Right atrium auricular region (tissue), 2 donors: Measurements from ENCODE around the gene TMEM271. TPM values are rescaled to one million over a fixed set of nuclear protein-coding genes. Genes with fewer than 3 reads are reported as not detected.

ENCODE experiments used
- DNase-seq: peaks from one replicate; pipeline ENCODE4 v3.0.0-alpha.2; 2019; ENCODE audit warnings: low spot score
- H3K27ac ChIP-seq, 2 donors: fragments of 200-600 bp; sonication (generic); 1 replicate in 1 of 2; 2 replicates in 1 of 2; pipeline ENCODE4 v1.5.1; 2016 to 2019
- H3K27me3 ChIP-seq, 2 donors: fragments of 200-600 bp; sonication (generic); one replicate each; pipeline versions ENCODE4 v1.5.1 to v1.6.0; 2017 to 2019
- H3K36me3 ChIP-seq: fragments of 200-600 bp; sonication (generic); one replicate; pipeline ENCODE4 v1.5.1; 2016
- H3K4me1 ChIP-seq, 2 donors: fragments of 200-600 bp; sonication (generic); one replicate each; pipeline versions ENCODE4 v1.5.1 to v1.6.0; 2017 to 2019
- H3K4me3 ChIP-seq, 2 donors: fragments of 200-600 bp; sonication (generic); 1 replicate in 1 of 2; 2 replicates in 1 of 2; pipeline ENCODE4 v1.5.1; 2017 to 2019; ENCODE audit warnings: mild to moderate bottlenecking in 1 of 2, moderate library complexity in 1 of 2
- H3K9me3 ChIP-seq, 2 donors: fragments of 200-600 bp; sonication (generic); one replicate each; pipeline ENCODE4 v1.5.1; 2019
- total RNA-seq, 2 donors: library from RNA; depleted of rRNA; stranded (reverse); fragments of >200 nt; gene quantifications; one replicate each; pipeline ENCODE4 v1.1.0, GENCODE V29; 2016
- TF ChIP-seq, protein P1 (sequence below), 2 donors: fragments of 200-600 bp; sonication (generic); IDR thresholded peaks; one replicate each; pipeline ENCODE4 v1.5.1; 2019; ENCODE audit warnings: antibody characterized with exemption in 2 of 2

TMEM271 gene
- total RNA-seq, 2 donors from 2014 or later, result not detected

- TF ChIP-seq, protein P1, sequence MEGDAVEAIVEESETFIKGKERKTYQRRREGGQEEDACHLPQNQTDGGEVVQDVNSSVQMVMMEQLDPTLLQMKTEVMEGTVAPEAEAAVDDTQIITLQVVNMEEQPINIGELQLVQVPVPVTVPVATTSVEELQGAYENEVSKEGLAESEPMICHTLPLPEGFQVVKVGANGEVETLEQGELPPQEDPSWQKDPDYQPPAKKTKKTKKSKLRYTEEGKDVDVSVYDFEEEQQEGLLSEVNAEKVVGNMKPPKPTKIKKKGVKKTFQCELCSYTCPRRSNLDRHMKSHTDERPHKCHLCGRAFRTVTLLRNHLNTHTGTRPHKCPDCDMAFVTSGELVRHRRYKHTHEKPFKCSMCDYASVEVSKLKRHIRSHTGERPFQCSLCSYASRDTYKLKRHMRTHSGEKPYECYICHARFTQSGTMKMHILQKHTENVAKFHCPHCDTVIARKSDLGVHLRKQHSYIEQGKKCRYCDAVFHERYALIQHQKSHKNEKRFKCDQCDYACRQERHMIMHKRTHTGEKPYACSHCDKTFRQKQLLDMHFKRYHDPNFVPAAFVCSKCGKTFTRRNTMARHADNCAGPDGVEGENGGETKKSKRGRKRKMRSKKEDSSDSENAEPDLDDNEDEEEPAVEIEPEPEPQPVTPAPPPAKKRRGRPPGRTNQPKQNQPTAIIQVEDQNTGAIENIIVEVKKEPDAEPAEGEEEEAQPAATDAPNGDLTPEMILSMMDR (IDR thresholded peaks at IDR 0.05), result no peak
- Histone ChIP-seq H3K4me3 (no peak overlapping the region), H3K27ac (no peak overlapping the region), H3K4me1 (no peaks in the 10 kb centered on the region), H3K27me3 (no peaks in the 10 kb centered on the region), H3K9me3 (no peaks in the 10 kb centered on the region), H3K36me3 (no peaks in the 10 kb centered on the region)
- DNase-seq, result no peak
These were observed 41.0 kb upstream of the TMEM271 start for GRCh38 chr4:616911-617643.

GRCh38 chr4:616091-616490 is 40.0 kb upstream of the TMEM271 start:
- Histone ChIP-seq H3K27me3 (no peaks in the 10 kb centered on the region), H3K27ac (no peak overlapping the region), H3K4me3 (no peak overlapping the region), H3K9me3 (no peaks in the 10 kb centered on the region), H3K36me3 (no peaks in the 10 kb centered on the region), H3K4me1 (no peaks in the 10 kb centered on the region)
- TF ChIP-seq, protein P1 (IDR thresholded peaks at IDR 0.05), result no peak
- no peak for DNase-seq

GRCh38 chr4:613126-613525 is 37.0 kb upstream of the TMEM271 start:
- TF ChIP-seq, protein P1 (IDR thresholded peaks at IDR 0.05), result no peak
- no peaks in the 10 kb centered on the region for H3K4me1 ChIP-seq
- H3K9me3 ChIP-seq, result peaks cover 0 to 7% of the 10 kb centered on the region in 2 donors
- no peaks in the 10 kb centered on the region for H3K36me3 ChIP-seq
- H3K4me3 ChIP-seq, result no peak overlapping the region
- H3K27me3 ChIP-seq, result no peaks in the 10 kb centered on the region
- no peak overlapping the region for H3K27ac ChIP-seq
- DNase-seq, result no peak

- peaks cover 0 to 7% of the 10 kb centered on the region in 2 donors for H3K9me3 ChIP-seq
- DNase-seq, result no peak
- H3K27me3 ChIP-seq, result no peaks in the 10 kb centered on the region
- H3K4me3 ChIP-seq, result no peak overlapping the region
- no peak overlapping the region for H3K27ac ChIP-seq
- H3K36me3 ChIP-seq, result no peaks in the 10 kb centered on the region
- H3K4me1 ChIP-seq, result no peaks in the 10 kb centered on the region
- TF ChIP-seq, protein P1 (IDR thresholded peaks at IDR 0.05), result no peak
These were observed 36.6 kb upstream of the TMEM271 start for GRCh38 chr4:612749-613125.

DNA sequence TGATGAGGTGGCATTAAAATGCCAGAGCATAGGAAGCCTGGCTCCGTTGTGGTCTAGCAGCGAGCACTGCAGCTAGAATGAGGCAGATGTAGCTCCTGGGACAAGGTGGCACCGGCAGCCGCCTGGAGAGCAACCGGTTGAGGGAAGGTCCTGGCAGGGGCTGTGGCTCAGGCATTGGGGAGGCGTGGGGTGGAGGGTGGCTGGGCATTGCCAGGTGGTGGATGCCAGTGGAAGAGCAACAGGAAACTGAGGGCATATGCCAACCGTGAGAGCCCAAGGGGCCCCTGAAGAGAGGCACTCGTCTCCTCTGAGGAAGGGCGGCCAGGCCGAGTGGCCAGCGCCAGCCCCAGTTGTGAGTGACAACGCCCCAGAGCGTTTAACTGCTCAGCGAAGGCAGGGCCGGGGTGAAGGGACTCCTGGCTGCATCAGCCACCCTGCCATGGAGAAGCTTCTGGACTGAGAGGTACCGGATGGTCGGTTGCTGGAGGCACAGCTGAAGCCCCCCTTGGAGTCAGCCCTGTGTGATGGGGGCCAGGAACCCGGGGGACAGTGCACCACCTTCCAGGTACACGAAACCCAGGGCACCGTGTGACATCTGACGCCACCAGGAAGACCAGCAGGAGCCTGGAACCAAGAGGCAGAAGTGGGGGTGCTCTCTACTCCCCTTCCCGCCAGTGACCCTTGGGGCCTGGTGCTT is 36.1 kb upstream of the TMEM271 start:
- no peak overlapping the region for H3K27ac ChIP-seq
- no peak overlapping the region for H3K4me3 ChIP-seq
- H3K27me3 ChIP-seq, result no peaks in the 10 kb centered on the region
- peaks cover 0 to 7% of the 10 kb centered on the region in 2 donors for H3K9me3 ChIP-seq
- H3K4me1 ChIP-seq, result no peaks in the 10 kb centered on the region
- H3K36me3 ChIP-seq, result no peaks in the 10 kb centered on the region
- TF ChIP-seq, protein P1 (IDR thresholded peaks at IDR 0.05), result no peak
- DNase-seq, result no peak
